PC-9 (cell line): ENCODE data around the gene SLX4IP. TPM values are rescaled to one million over a fixed set of nuclear protein-coding genes. Genes with fewer than 3 reads are reported as not detected.

Source experiments
- BruUV-seq: library from RNA; stranded (reverse); fragments of 400-500 nt; replicated peaks from 2 replicates; lab custom pipeline; 2021; lab: Mats Ljungman, UMichigan
- CTCF ChIA-PET: fragments of 300-600 bp; sonication (Branson Sonifier 250); formaldehyde crosslinking; loops from one replicate; lab custom pipeline; 2022; ENCODE audit warnings: antibody characterized with exemption; lab: Charles Lee
- POLR2A ChIA-PET: fragments of 300-600 bp; sonication (Branson Sonifier 250); formaldehyde crosslinking; loops from one replicate; lab custom pipeline; 2022; ENCODE audit warnings: antibody characterized with exemption; ENCODE audit not compliant: unreplicated experiment; lab: Charles Lee
- DNase-seq, 2 experiments: peaks; one replicate each; pipeline versions ENCODE4 v3.0.0 to v3.0.0-alpha.2; 2015 to 2022; ENCODE audit warnings: mixed read lengths in 1 of 2
- H2AFZ ChIP-seq: fragments of 200-600 bp; sonication (generic); 2 replicates; pipeline ENCODE4 v1.8.1; 2017; ENCODE audit warnings: antibody characterized with exemption
- H3F3A ChIP-seq: fragments of 200-600 bp; sonication (generic); 2 replicates; pipeline ENCODE4 v1.8.1; 2017; ENCODE audit warnings: antibody characterized with exemption, mild to moderate bottlenecking, low read depth; ENCODE audit not compliant: insufficient read depth
- H3K27ac ChIP-seq: fragments of 200-600 bp; sonication (generic); 2 replicates; pipeline ENCODE4 v1.6.1; 2016; ENCODE audit warnings: mixed run types
- H3K27me3 ChIP-seq: fragments of 200-600 bp; sonication (generic); 2 replicates; pipeline ENCODE4 v1.6.1; 2016; ENCODE audit warnings: low read depth, mixed run types; ENCODE audit not compliant: insufficient read depth
- H3K36me3 ChIP-seq: fragments of 200-600 bp; sonication (generic); 2 replicates; pipeline ENCODE4 v1.6.1; 2016; ENCODE audit warnings: low read depth, mixed run types
- H3K4me1 ChIP-seq: fragments of 200-600 bp; sonication (generic); replicated peaks from 2 replicates; pipeline ENCODE4 v1.6.1; 2016; ENCODE audit warnings: mixed run types; ENCODE audit not compliant: insufficient read depth
- H3K4me2 ChIP-seq: fragments of 200-600 bp; sonication (generic); 2 replicates; pipeline ENCODE4 v1.6.1; 2017; ENCODE audit warnings: mixed run types
- H3K4me3 ChIP-seq: fragments of 200-600 bp; sonication (generic); 2 replicates; pipeline ENCODE4 v1.6.1; 2016; ENCODE audit warnings: mixed run types
- H3K79me2 ChIP-seq: fragments of 200-600 bp; sonication (generic); 2 replicates; pipeline ENCODE4 v1.6.1; 2017; ENCODE audit warnings: low read depth, mixed run types
- H3K9me2 ChIP-seq: fragments of 200-600 bp; sonication (generic); 2 replicates; pipeline ENCODE4 v1.8.1; 2017; ENCODE audit warnings: mild to moderate bottlenecking; ENCODE audit not compliant: insufficient read depth
- H3K9me3 ChIP-seq: fragments of 200-600 bp; sonication (generic); 2 replicates; pipeline ENCODE4 v1.8.1; 2016; ENCODE audit warnings: low read depth; ENCODE audit not compliant: insufficient read depth
- H4K20me1 ChIP-seq: fragments of 200-600 bp; sonication (generic); 2 replicates; pipeline ENCODE4 v1.8.1; 2017; ENCODE audit not compliant: insufficient read depth
- CTCF ChIP-seq: fragments of 200-600 bp; sonication (generic); conservative IDR thresholded peaks from 2 replicates; pipeline ENCODE4 v1.6.1; 2017; ENCODE audit warnings: mixed run types, antibody characterized with exemption, mild to moderate bottlenecking, moderate library complexity
- EZH2 ChIP-seq: fragments of 200-600 bp; sonication (generic); IDR thresholded peaks from 2 replicates; pipeline ENCODE4 v1.8.0; 2017; ENCODE audit warnings: antibody characterized with exemption, low read depth
- intact Hi-C: fragments of 100-400 bp; cut with micrococcal nuclease; formaldehyde crosslinking; loops from one replicate; pipeline ENCODE4 v1.10.0; 2022; ENCODE audit not compliant: unreplicated experiment
- total RNA-seq: library from RNA; stranded (reverse); gene quantifications from 2 replicates; pipeline ENCODE4 v1.2.3, GENCODE V29; 2021

The SLX4IP gene
- total RNA-seq, 1 experiment from 2014 or later: 13.4 TPM

GRCh38 chr20:10639077-10639736 lies 204.1 kb downstream of the SLX4IP start:
- Histone ChIP-seq H3K4me3 (no peak overlapping the region), H3K4me1 (no peaks in the 10 kb centered on the region), H3F3A (no peaks in the 10 kb centered on the region; the same call in none of the 2 replicates), H3K9me2 (no peaks in the 10 kb centered on the region), H3K9me3 (no peaks in the 10 kb centered on the region), H3K4me2 (no peak overlapping the region), H3K27me3 (no peaks in the 10 kb centered on the region), H2AFZ (no peak overlapping the region), H4K20me1 (no peaks in the 10 kb centered on the region), H3K79me2 (no peaks in the 10 kb centered on the region), H3K27ac (no peak overlapping the region), H3K36me3 (peaks cover 17% of the 10 kb centered on the region; the same call in 1 of the 2 replicates)
- no peak for DNase-seq
- TSS peak; percentile 2 for BruUV-seq
- intact Hi-C loops: loop anchor here (5.0 kb wide), 2 partner anchors 47 to 82 kb away; no protein-coding TSS in a partner anchor
- CTCF ChIA-PET: interaction anchor here (1.0 kb wide), 1 partner anchor 204 kb away, joined by 4 read pairs; the partner anchor contains the start of gene SLX4IP
- TF ChIP-seq EZH2: no peak
- TF ChIP-seq CTCF: no peak
- POLR2A ChIA-PET: interaction anchor here (0.5 kb wide), 1 partner anchor 7 kb away, joined by 3 read pairs; no protein-coding TSS in a partner anchor

GRCh38 chr20:10639737-10640556 lies 204.8 kb downstream of the SLX4IP start:
- no peaks in the 10 kb centered on the region for H3K79me2 ChIP-seq
- H3K36me3 ChIP-seq: peaks cover 17% of the 10 kb centered on the region; the same call in 1 of the 2 replicates
- intact Hi-C loops: loop anchor here (5.0 kb wide), 2 partner anchors 48 to 83 kb away; no protein-coding TSS in a partner anchor
- no peaks in the 10 kb centered on the region for H4K20me1 ChIP-seq
- H3K27ac ChIP-seq: no peak overlapping the region
- TF ChIP-seq CTCF: no peak
- no peak for TF ChIP-seq EZH2
- no peak overlapping the region for H2AFZ ChIP-seq
- ChIA-PET POLR2A (interaction anchor here (0.5 kb wide), 1 partner anchor 8 kb away, joined by 3 read pairs; no protein-coding TSS in a partner anchor), CTCF (interaction anchor here (1.0 kb wide), 1 partner anchor 205 kb away, joined by 4 read pairs; the partner anchor contains the start of gene SLX4IP)
- H3K27me3 ChIP-seq: no peaks in the 10 kb centered on the region
- no peak for DNase-seq
- no TSS peak for BruUV-seq
- H3K9me3 ChIP-seq: no peaks in the 10 kb centered on the region
- no peaks in the 10 kb centered on the region for H3K4me1 ChIP-seq
- H3F3A ChIP-seq: no peaks in the 10 kb centered on the region; the same call in none of the 2 replicates
- no peak overlapping the region for H3K4me3 ChIP-seq
- H3K9me2 ChIP-seq: no peaks in the 10 kb centered on the region
- H3K4me2 ChIP-seq: no peak overlapping the region

GRCh38 chr20:10640897-10641296 lies 205.8 kb downstream of the SLX4IP start:
- POLR2A ChIA-PET: interaction anchor here (0.6 kb wide), 1 partner anchor 57 kb away, joined by 13 read pairs; no protein-coding TSS in a partner anchor
- no peaks in the 10 kb centered on the region for H3K4me1 ChIP-seq
- no peak overlapping the region for H3K27ac ChIP-seq
- H3K4me2 ChIP-seq: no peak overlapping the region
- no peaks in the 10 kb centered on the region for H3K79me2 ChIP-seq
- no peaks in the 10 kb centered on the region; the same call in none of the 2 replicates for H3F3A ChIP-seq
- BruUV-seq: TSS peak; percentile 3
- CTCF ChIA-PET: interaction anchor here (0.6 kb wide), 1 partner anchor 203 kb away, joined by 4 read pairs; no protein-coding TSS in a partner anchor
- intact Hi-C loops: no loop called here
- H3K9me2 ChIP-seq: no peaks in the 10 kb centered on the region
- H2AFZ ChIP-seq: no peak overlapping the region
- no peaks in the 10 kb centered on the region for H4K20me1 ChIP-seq
- no peak overlapping the region for H3K4me3 ChIP-seq
- no peaks in the 10 kb centered on the region for H3K27me3 ChIP-seq
- TF ChIP-seq EZH2 (no peak), CTCF (no peak)
- no peaks in the 10 kb centered on the region for H3K9me3 ChIP-seq
- no peak for DNase-seq
- peaks cover 22% of the 10 kb centered on the region; the same call in 1 of the 2 replicates for H3K36me3 ChIP-seq
